Esophagus squamous epithelium (tissue), 5 donors: ENCODE measurements around the gene COL1A1. TPM values are rescaled to one million over a fixed set of nuclear protein-coding genes. Genes with fewer than 3 reads are reported as not detected.

Source experiments
- DNase-seq: peaks from one replicate; lab custom pipeline; 2025; lab: John Stamatoyannopoulos, UW
- H3K27ac ChIP-seq, 4 donors: fragments of 200-600 bp; sonication (generic); one replicate each; pipeline ENCODE4 v1.5.1; 2016 to 2019; ENCODE audit warnings: mild to moderate bottlenecking in 1 of 4
- H3K27me3 ChIP-seq, 4 donors: fragments of 200-600 bp; sonication (generic); 1 replicate in 3 of 4; 2 replicates in 1 of 4; pipeline versions ENCODE4 v1.5.1 to v1.6.0; 2017 to 2021; ENCODE audit warnings: antibody characterized with exemption in 1 of 4
- H3K36me3 ChIP-seq, 3 donors: fragments of 200-600 bp; sonication (generic); one replicate each; pipeline ENCODE4 v1.5.1; 2016 to 2019
- H3K4me1 ChIP-seq, 3 donors: fragments of 200-600 bp; sonication (generic); one replicate each; pipeline ENCODE4 v1.5.1; 2017 to 2019
- H3K4me3 ChIP-seq, 4 donors: fragments of 200-600 bp; sonication (generic); 1 replicate in 3 of 4; 2 replicates in 1 of 4; pipeline ENCODE4 v1.5.1; 2016 to 2019; ENCODE audit warnings: mild to moderate bottlenecking in 2 of 4, moderate library complexity in 1 of 4
- H3K9me3 ChIP-seq, 3 donors: fragments of 200-600 bp; sonication (generic); one replicate each; pipeline ENCODE4 v1.5.1; 2016 to 2019
- CTCF ChIP-seq, 6 experiments: fragments of 450-650 bp in 4 of 6; fragments of 200-600 bp in 2 of 6; sonication (generic) in 2 of 6; IDR thresholded peaks; one replicate each; pipeline ENCODE4 v1.5.1; 2016 to 2019; ENCODE audit warnings: antibody characterized with exemption in 6 of 6, mild to moderate bottlenecking in 4 of 6, moderate library complexity in 4 of 6
- POLR2A ChIP-seq, 4 donors: fragments of 450-650 bp; IDR thresholded peaks; one replicate each; pipeline ENCODE4 v1.6.1; 2017; ENCODE audit warnings: antibody characterized with exemption in 4 of 4, mild to moderate bottlenecking in 4 of 4, moderate library complexity in 3 of 4
- WGBS, 2 donors: methylation state at CpG; one replicate each; pipeline ENCODE4 v1.1.5; 2018; 5-methylcytosine and 5-hydroxymethylcytosine counted together
- intact Hi-C: fragments of 100-400 bp; cut with DNase I; formaldehyde crosslinking; loops from one replicate; pipeline ENCODE4 v1.15.0; 2022
- total RNA-seq, 4 donors: library from RNA; depleted of rRNA; stranded (reverse); fragments of >200 nt; gene quantifications; one replicate each; pipeline ENCODE4 v1.1.0, GENCODE V29; 2016
- donor health status: DM: yes; HTN: yes; CAD: no.

The COL1A1 gene
- total RNA-seq, 4 donors from 2014 or later: 12.4 to 20.8 (median 19.7) TPM

GRCh38 chr17:50177983-50178834 is 23.2 kb downstream of the COL1A1 start:
- intact Hi-C loops: no loop called here
- H3K27me3 ChIP-seq: no peaks in the 10 kb centered on the region

GRCh38 chr17:50177476-50177875 is 24.0 kb downstream of the COL1A1 start:
- peaks cover 21 to 61% (median 30%) of the 10 kb centered on the region in 3 donors for H3K4me1 ChIP-seq
- 63% methylated on average over 6 to 10 of the region's 10 CpGs for WGBS, 2 donors
- no peaks in the 10 kb centered on the region for H3K9me3 ChIP-seq
- no peaks in the 10 kb centered on the region for H3K27me3 ChIP-seq
- intact Hi-C loops: no loop called here
- no peak for DNase-seq
- peak overlapping the region; percentile 68 to 85 (median 74) for H3K27ac ChIP-seq
- no peak for TF ChIP-seq CTCF (IDR thresholded peaks at IDR 0.05)
- TF ChIP-seq POLR2A (IDR thresholded peaks at IDR 0.05): no peak
- no peak overlapping the region for H3K4me3 ChIP-seq
- no peaks in the 10 kb centered on the region for H3K36me3 ChIP-seq

More at GRCh38 chr17:50177983-50178834, 23.2 kb downstream of the COL1A1 start:
- TF ChIP-seq POLR2A (IDR thresholded peaks at IDR 0.05) (no peak), CTCF (IDR thresholded peaks at IDR 0.05) (peak in 4 of 6 experiments; percentile 27 to 49 (median 45))
- H3K4me3 ChIP-seq: peak overlapping the region in 3 of 4 donors; percentile 9 to 44 (median 9)
- H3K4me1 ChIP-seq: peaks cover 21 to 59% (median 30%) of the 10 kb centered on the region in 3 donors
- no peaks in the 10 kb centered on the region for H3K9me3 ChIP-seq
- no peak for DNase-seq
- H3K36me3 ChIP-seq: no peaks in the 10 kb centered on the region
- peak overlapping the region; percentile 68 to 85 (median 74) for H3K27ac ChIP-seq
- WGBS, 2 donors: 2 to 25% methylated on average over 5 to 8 of the region's 22 CpGs

GRCh38 chr17:50176559-50177357 is 24.7 kb downstream of the COL1A1 start:
- Histone ChIP-seq H3K4me1 (peaks cover 21 to 58% (median 30%) of the 10 kb centered on the region in 3 donors), H3K36me3 (no peaks in the 10 kb centered on the region), H3K4me3 (no peak overlapping the region), H3K27me3 (no peaks in the 10 kb centered on the region), H3K9me3 (no peaks in the 10 kb centered on the region), H3K27ac (peak overlapping the region; percentile 68 to 85 (median 74))
- no peak for DNase-seq
- 85 to 88% methylated on average over 12 to 15 of the region's 20 CpGs for WGBS, 2 donors
- intact Hi-C loops: no loop called here
- TF ChIP-seq POLR2A (IDR thresholded peaks at IDR 0.05) (no peak), CTCF (IDR thresholded peaks at IDR 0.05) (no peak)

GRCh38 chr17:50175035-50175807 is 26.2 kb downstream of the COL1A1 start:
- Histone ChIP-seq H3K4me3 (no peak overlapping the region), H3K4me1 (peaks cover 21 to 52% (median 25%) of the 10 kb centered on the region in 3 donors), H3K27ac (peak overlapping the region in 3 of 4 donors; percentile 11 to 69 (median 19)), H3K27me3 (no peaks in the 10 kb centered on the region), H3K36me3 (no peaks in the 10 kb centered on the region), H3K9me3 (no peaks in the 10 kb centered on the region)
- no peak for TF ChIP-seq POLR2A (IDR thresholded peaks at IDR 0.05)
- TF ChIP-seq CTCF (IDR thresholded peaks at IDR 0.05): no peak
- intact Hi-C loops: no loop called here
- DNase-seq: no peak
- 61 to 77% methylated on average over 4 to 10 of the region's 16 CpGs for WGBS, 2 donors
